ENCODE data around the gene SPATA46.

DNA sequence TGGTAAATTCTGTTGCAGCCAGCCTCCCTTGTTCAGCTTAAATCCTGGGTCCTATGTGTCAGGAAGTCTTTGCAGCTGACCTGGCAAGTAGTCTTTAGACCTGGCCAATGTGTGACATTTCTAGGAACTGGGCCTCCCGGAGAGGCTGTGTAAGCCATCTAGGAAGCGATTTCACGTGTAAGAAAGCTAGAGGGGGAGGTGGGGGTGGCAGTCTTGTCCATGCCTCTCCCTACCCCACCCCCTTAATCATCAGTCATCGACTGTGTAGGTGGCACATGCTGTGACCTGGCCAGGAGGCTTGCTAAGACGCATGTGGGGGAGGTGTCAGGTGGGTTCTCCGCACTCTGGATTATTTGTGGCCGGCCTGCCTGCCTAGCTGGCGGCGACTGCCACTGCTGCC lies 13.3 kb upstream of the SPATA46 start:
- TF ChIP-seq ZNF121 (tag by site-specific recombination; IDR thresholded peaks at IDR 0.05) = no peak
- TF ChIP-seq ZNF341 (tag by site-specific recombination; IDR thresholded peaks at IDR 0.05; ENCODE audit: low read depth) = no peak
- TF ChIP-seq HOXD13 (CRISPR knock-in tag; IDR thresholded peaks at IDR 0.05; ENCODE audit: borderline replicate concordance) = no peak
- no peak for TF ChIP-seq SETDB1 (IDR thresholded peaks at IDR 0.05; ENCODE audit: insufficient read length, low read length)
- no peak for TF ChIP-seq ZNF623 (tag by site-specific recombination; IDR thresholded peaks at IDR 0.05)
- TF ChIP-seq, protein P1, sequence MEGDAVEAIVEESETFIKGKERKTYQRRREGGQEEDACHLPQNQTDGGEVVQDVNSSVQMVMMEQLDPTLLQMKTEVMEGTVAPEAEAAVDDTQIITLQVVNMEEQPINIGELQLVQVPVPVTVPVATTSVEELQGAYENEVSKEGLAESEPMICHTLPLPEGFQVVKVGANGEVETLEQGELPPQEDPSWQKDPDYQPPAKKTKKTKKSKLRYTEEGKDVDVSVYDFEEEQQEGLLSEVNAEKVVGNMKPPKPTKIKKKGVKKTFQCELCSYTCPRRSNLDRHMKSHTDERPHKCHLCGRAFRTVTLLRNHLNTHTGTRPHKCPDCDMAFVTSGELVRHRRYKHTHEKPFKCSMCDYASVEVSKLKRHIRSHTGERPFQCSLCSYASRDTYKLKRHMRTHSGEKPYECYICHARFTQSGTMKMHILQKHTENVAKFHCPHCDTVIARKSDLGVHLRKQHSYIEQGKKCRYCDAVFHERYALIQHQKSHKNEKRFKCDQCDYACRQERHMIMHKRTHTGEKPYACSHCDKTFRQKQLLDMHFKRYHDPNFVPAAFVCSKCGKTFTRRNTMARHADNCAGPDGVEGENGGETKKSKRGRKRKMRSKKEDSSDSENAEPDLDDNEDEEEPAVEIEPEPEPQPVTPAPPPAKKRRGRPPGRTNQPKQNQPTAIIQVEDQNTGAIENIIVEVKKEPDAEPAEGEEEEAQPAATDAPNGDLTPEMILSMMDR (tag by site-specific recombination; IDR thresholded peaks at IDR 0.05) = no peak
- TF ChIP-seq ZBTB21 (tag by site-specific recombination; IDR thresholded peaks at IDR 0.05) = no peak

Measured in HEK293 (cell line).